Peyer's patch (tissue), 4 donors: Measurements from ENCODE around the gene SAPCD1. TPM values are rescaled to one million over a fixed set of nuclear protein-coding genes. Genes with fewer than 3 reads are reported as not detected.

Experiments
- DNase-seq, 3 donors: peaks; one replicate each; pipeline ENCODE4 v3.0.0-alpha.2; 2017 to 2019
- H3K27ac ChIP-seq, 4 donors: fragments of 200-600 bp; sonication (generic); one replicate each; pipeline ENCODE4 v1.5.1; 2016 to 2019
- H3K27me3 ChIP-seq, 2 donors: fragments of 200-600 bp; sonication (generic); one replicate each; pipeline ENCODE4 v1.5.1; 2019
- H3K36me3 ChIP-seq, 3 donors: fragments of 200-600 bp; sonication (generic); one replicate each; pipeline ENCODE4 v1.5.1; 2016 to 2019
- H3K4me1 ChIP-seq, 4 donors: fragments of 200-600 bp; sonication (generic); one replicate each; pipeline ENCODE4 v1.5.1; 2016 to 2019
- H3K4me3 ChIP-seq, 4 donors: fragments of 200-600 bp; sonication (generic); 1 replicate in 3 of 4; 2 replicates in 1 of 4; pipeline ENCODE4 v1.5.1; 2016 to 2019; ENCODE audit warnings: mild to moderate bottlenecking in 1 of 4
- H3K9me3 ChIP-seq, 4 donors: fragments of 200-600 bp; sonication (generic); one replicate each; pipeline ENCODE4 v1.5.1; 2016 to 2019; ENCODE audit warnings: mild to moderate bottlenecking in 1 of 4
- POLR2A ChIP-seq, 2 donors: fragments of 450-650 bp; IDR thresholded peaks; one replicate each; pipeline ENCODE4 v1.5.1; 2017; ENCODE audit warnings: antibody characterized with exemption in 2 of 2, mild to moderate bottlenecking in 2 of 2, moderate library complexity in 2 of 2
- total RNA-seq, 4 donors: library from RNA; depleted of rRNA; stranded (reverse); fragments of >200 nt; gene quantifications; one replicate each; pipeline ENCODE4 v1.1.0, GENCODE V29; 2016
- TF ChIP-seq, protein P1 (sequence below), 6 experiments: fragments of 450-650 bp in 4 of 6; fragments of 200-600 bp in 2 of 6; sonication (generic) in 1 of 6; IDR thresholded peaks; one replicate each; pipeline ENCODE4 v1.5.1; 2017 to 2019; ENCODE audit warnings: antibody characterized with exemption in 6 of 6, mild to moderate bottlenecking in 3 of 6, moderate library complexity in 1 of 6

The SAPCD1 gene
- total RNA-seq, 4 donors from 2014 or later, result 6.6 to 10.3 (median 9.5) TPM

DNA sequence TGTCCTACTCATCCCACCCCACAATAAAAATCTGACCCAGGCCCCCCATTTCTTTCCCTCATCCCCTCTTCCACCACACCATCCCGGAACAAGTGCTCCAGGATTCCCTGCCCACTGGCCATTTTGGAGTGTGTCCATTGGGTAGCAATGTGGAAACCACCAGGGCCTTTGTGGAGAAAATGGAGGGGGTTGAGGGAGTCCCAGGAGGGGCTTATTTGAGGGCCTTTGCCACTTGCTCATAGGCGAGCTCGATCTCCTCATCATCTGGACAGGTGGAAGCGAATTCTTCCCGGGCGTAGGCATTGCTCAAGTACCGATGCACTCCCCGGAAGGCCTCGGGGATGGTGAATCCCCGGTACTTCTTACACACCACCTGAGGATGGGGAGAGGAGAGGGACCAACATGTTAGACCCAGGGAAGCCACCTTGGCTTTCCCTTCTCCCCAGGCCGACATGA lies 31.8 kb upstream of the SAPCD1 start:
- TF ChIP-seq, protein P1, sequence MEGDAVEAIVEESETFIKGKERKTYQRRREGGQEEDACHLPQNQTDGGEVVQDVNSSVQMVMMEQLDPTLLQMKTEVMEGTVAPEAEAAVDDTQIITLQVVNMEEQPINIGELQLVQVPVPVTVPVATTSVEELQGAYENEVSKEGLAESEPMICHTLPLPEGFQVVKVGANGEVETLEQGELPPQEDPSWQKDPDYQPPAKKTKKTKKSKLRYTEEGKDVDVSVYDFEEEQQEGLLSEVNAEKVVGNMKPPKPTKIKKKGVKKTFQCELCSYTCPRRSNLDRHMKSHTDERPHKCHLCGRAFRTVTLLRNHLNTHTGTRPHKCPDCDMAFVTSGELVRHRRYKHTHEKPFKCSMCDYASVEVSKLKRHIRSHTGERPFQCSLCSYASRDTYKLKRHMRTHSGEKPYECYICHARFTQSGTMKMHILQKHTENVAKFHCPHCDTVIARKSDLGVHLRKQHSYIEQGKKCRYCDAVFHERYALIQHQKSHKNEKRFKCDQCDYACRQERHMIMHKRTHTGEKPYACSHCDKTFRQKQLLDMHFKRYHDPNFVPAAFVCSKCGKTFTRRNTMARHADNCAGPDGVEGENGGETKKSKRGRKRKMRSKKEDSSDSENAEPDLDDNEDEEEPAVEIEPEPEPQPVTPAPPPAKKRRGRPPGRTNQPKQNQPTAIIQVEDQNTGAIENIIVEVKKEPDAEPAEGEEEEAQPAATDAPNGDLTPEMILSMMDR (IDR thresholded peaks at IDR 0.05), result no peak
- no peak for TF ChIP-seq POLR2A (IDR thresholded peaks at IDR 0.05)
- no peaks in the 10 kb centered on the region for H3K27me3 ChIP-seq
- H3K4me3 ChIP-seq, result peak overlapping the region in 2 of 4 donors; percentile 68 to 86
- no peaks in the 10 kb centered on the region for H3K9me3 ChIP-seq
- H3K27ac ChIP-seq, result peak overlapping the region in 3 of 4 donors; percentile 93 to 96 (median 95)
- no peak for DNase-seq
- H3K36me3 ChIP-seq, result peaks cover 0 to 54% (median 0%) of the 10 kb centered on the region in 3 donors
- peaks cover 3 to 61% (median 19%) of the 10 kb centered on the region in 4 donors for H3K4me1 ChIP-seq

GRCh38 chr6:31732029-31732428 lies 30.4 kb upstream of the SAPCD1 start:
- Histone ChIP-seq H3K36me3 (peaks cover 0 to 45% (median 0%) of the 10 kb centered on the region in 3 donors), H3K4me1 (peaks cover 7 to 63% (median 24%) of the 10 kb centered on the region in 4 donors), H3K4me3 (no peak overlapping the region), H3K9me3 (no peaks in the 10 kb centered on the region), H3K27ac (no peak overlapping the region), H3K27me3 (no peaks in the 10 kb centered on the region)
- DNase-seq, result no peak
- no peak for TF ChIP-seq POLR2A (IDR thresholded peaks at IDR 0.05)
- TF ChIP-seq, protein P1 (IDR thresholded peaks at IDR 0.05), result no peak

- no peaks in the 10 kb centered on the region for H3K9me3 ChIP-seq
- peaks cover 11 to 63% (median 30%) of the 10 kb centered on the region in 4 donors for H3K4me1 ChIP-seq
- peak overlapping the region; percentile 84 to 96 (median 94) for H3K27ac ChIP-seq
- H3K36me3 ChIP-seq, result peaks cover 0 to 40% (median 0%) of the 10 kb centered on the region in 3 donors
- no peaks in the 10 kb centered on the region for H3K27me3 ChIP-seq
- no peak for DNase-seq
- no peak for TF ChIP-seq POLR2A (IDR thresholded peaks at IDR 0.05)
- TF ChIP-seq, protein P1 (IDR thresholded peaks at IDR 0.05), result no peak
- peak overlapping the region in 1 of 4 donors; percentile 81 for H3K4me3 ChIP-seq
These were observed 28.7 kb upstream of the SAPCD1 start for GRCh38 chr6:31733734-31734133.

GRCh38 chr6:31734247-31734820 lies 28.1 kb upstream of the SAPCD1 start:
- peaks cover 11 to 64% (median 31%) of the 10 kb centered on the region in 4 donors for H3K4me1 ChIP-seq
- DNase-seq, result no peak
- H3K9me3 ChIP-seq, result no peaks in the 10 kb centered on the region

DNA sequence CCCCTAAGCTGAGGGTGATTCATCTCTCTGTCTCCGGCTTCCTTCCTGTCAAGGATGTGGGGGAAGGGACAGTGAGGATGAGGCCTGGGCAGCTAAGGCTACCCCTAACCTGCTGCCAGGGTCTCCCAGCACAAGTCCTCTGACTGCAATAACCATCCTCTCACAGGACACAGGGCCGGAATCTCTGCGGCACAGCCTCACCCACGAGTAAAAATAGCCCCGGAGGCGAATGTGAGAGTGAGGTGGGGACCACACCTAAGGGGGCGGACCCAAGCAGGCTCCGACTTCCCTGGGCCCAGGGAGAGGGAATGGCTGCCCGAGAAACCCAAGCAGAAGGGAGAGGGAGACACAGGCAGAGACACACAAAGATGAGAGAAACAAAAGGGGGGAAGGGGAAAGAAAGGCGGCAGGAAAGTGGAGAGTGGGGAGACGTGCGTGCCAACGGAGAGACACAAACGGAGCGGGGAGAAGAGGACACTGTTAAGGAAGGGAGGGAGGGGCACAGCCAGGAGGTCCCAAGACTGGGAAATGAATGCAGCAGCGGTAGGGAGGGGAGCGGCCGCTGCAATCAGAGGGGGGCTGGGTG lies 27.5 kb upstream of the SAPCD1 start:
- Histone ChIP-seq H3K27ac (peak overlapping the region; percentile 84 to 96 (median 94)), H3K4me3 (peak overlapping the region; percentile 49 to 81 (median 63)), H3K4me1 (peaks cover 11 to 65% (median 33%) of the 10 kb centered on the region in 4 donors), H3K27me3 (no peaks in the 10 kb centered on the region), H3K36me3 (peaks cover 0 to 40% (median 0%) of the 10 kb centered on the region in 3 donors), H3K9me3 (no peaks in the 10 kb centered on the region)
- DNase-seq, result peak; percentile 73 to 84 (median 81)
- TF ChIP-seq, protein P1 (IDR thresholded peaks at IDR 0.05), result no peak
- TF ChIP-seq POLR2A (IDR thresholded peaks at IDR 0.05), result peak in 1 of 2 donors; percentile 69

More at GRCh38 chr6:31734247-31734820, 28.1 kb upstream of the SAPCD1 start:
- TF ChIP-seq, protein P1 (IDR thresholded peaks at IDR 0.05), result no peak
- TF ChIP-seq POLR2A (IDR thresholded peaks at IDR 0.05), result no peak
- H3K4me3 ChIP-seq, result peak overlapping the region; percentile 49 to 81 (median 63)
- peaks cover 0 to 40% (median 0%) of the 10 kb centered on the region in 3 donors for H3K36me3 ChIP-seq
- peak overlapping the region; percentile 84 to 96 (median 94) for H3K27ac ChIP-seq
- no peaks in the 10 kb centered on the region for H3K27me3 ChIP-seq
